Bronchial epithelial cell (primary cell): ENCODE results near the gene PSMD13. TPM values are rescaled to one million over a fixed set of nuclear protein-coding genes. Genes with fewer than 3 reads are reported as not detected.

Experiments
- DNase-seq: peaks from one replicate; pipeline ENCODE4 v3.0.0-alpha.2; 2010; ENCODE audit warnings: low read depth
- FAIRE-seq: peaks from 2 replicates; lab custom pipeline; 2011; peaks lifted over from hg19 to GRCh38; lab: Jason Lieb, UNC
- H3K27me3 ChIP-seq: 2 replicates; pipeline ENCODE4 v1.5.1; 2011; ENCODE audit warnings: low read length; ENCODE audit not compliant: control insufficient read depth, insufficient read depth
- H3K36me3 ChIP-seq: 2 replicates; pipeline ENCODE4 v1.5.1; 2011; ENCODE audit warnings: low read length; ENCODE audit not compliant: control insufficient read depth, insufficient read depth
- H3K4me3 ChIP-seq: 2 replicates; pipeline ENCODE4 v1.5.1; 2011; ENCODE audit warnings: mild to moderate bottlenecking, low read depth, low read length, control low read depth
- total RNA-seq: library from RNA; depleted of rRNA; stranded (reverse); fragments of >200 nt; gene quantifications from 2 replicates; pipeline ENCODE4 v1.2.1, GENCODE V29; 2014
- TF ChIP-seq, protein P1 (sequence below): IDR thresholded peaks from 2 replicates; pipeline ENCODE4 v1.5.1; 2011; ENCODE audit warnings: mild to moderate bottlenecking, moderate library complexity, low read length, control low read depth, inconsistent platforms; ENCODE audit not compliant: insufficient read depth, severe bottlenecking

The PSMD13 gene
- total RNA-seq, 1 donor from 2014 or later: 146 TPM

DNA sequence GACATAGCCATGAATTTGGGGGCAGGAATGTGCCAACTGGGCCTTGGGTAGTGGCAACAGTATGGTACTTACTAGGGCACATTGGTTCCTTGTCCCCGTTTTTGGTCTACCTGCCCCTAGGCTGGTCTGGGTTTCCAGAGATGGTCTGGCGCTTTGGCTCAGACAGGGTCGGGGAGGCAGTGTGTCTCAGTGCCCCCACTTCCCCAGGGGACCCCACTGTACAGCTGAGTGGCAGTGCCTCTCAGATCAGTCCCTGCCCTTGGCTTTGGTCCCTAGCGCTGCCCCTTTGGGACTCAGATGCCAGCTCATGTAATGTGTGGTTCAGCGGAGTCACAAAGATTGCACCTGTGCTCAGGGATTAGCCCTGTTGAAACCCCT lies 26.0 kb upstream of the PSMD13 start:
- DNase-seq: no peak
- peaks cover 41% of the 10 kb centered on the region for H3K36me3 ChIP-seq
- no peak overlapping the region for H3K4me3 ChIP-seq
- no peak for FAIRE-seq
- H3K27me3 ChIP-seq: no peaks in the 10 kb centered on the region
- TF ChIP-seq, protein P1, sequence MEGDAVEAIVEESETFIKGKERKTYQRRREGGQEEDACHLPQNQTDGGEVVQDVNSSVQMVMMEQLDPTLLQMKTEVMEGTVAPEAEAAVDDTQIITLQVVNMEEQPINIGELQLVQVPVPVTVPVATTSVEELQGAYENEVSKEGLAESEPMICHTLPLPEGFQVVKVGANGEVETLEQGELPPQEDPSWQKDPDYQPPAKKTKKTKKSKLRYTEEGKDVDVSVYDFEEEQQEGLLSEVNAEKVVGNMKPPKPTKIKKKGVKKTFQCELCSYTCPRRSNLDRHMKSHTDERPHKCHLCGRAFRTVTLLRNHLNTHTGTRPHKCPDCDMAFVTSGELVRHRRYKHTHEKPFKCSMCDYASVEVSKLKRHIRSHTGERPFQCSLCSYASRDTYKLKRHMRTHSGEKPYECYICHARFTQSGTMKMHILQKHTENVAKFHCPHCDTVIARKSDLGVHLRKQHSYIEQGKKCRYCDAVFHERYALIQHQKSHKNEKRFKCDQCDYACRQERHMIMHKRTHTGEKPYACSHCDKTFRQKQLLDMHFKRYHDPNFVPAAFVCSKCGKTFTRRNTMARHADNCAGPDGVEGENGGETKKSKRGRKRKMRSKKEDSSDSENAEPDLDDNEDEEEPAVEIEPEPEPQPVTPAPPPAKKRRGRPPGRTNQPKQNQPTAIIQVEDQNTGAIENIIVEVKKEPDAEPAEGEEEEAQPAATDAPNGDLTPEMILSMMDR: no peak

DNA sequence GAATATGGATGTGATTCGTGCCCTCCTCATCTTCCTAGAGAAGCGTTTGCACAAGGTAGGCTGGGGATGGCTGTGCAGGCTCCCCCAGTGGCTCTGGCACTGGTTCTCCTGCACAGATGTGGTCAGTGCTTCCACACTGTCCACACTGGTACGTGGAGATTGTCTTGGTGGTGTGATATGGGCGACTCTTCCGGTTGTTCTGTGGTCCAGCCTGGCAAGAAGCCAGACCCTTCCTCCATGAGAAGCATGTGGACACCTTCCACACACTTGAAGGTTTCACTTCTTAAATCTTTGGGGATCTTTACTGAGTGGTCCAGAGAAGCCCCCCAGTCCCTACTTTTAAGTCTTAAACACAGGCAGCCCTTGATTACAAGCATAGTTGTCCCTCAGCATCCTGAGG lies 25.5 kb upstream of the PSMD13 start:
- peaks cover 40% of the 10 kb centered on the region for H3K36me3 ChIP-seq
- no peak for FAIRE-seq

DNA sequence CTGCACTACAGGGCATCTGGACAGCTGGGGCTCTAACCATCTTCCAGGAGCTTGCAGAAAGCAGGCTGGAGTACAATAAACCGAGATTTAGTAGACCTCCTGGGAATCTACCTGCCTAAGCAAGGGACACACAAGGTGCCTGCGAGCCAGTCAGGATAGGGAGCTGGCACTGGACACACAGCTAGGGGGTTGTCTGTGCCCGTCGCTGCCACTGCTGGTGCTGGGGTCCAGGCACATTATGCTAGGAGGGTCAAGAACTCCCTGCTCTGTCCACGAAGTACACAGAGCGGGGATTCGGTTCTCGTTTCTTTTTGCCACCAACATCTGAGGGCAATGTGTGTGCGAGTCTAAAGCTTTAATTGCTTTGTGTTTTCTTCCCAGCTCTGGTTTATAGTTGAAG lies 25.0 kb upstream of the PSMD13 start:
- DNase-seq (no peak), FAIRE-seq (no peak)
- Histone ChIP-seq H3K36me3 (peaks cover 40% of the 10 kb centered on the region), H3K4me3 (no peak overlapping the region), H3K27me3 (no peaks in the 10 kb centered on the region)
- TF ChIP-seq, protein P1: no peak

More for the DNA sequence above, 25.5 kb upstream of the PSMD13 start:
- no peak for DNase-seq
- Histone ChIP-seq H3K27me3 (no peaks in the 10 kb centered on the region), H3K4me3 (no peak overlapping the region)
- TF ChIP-seq, protein P1: no peak

DNA sequence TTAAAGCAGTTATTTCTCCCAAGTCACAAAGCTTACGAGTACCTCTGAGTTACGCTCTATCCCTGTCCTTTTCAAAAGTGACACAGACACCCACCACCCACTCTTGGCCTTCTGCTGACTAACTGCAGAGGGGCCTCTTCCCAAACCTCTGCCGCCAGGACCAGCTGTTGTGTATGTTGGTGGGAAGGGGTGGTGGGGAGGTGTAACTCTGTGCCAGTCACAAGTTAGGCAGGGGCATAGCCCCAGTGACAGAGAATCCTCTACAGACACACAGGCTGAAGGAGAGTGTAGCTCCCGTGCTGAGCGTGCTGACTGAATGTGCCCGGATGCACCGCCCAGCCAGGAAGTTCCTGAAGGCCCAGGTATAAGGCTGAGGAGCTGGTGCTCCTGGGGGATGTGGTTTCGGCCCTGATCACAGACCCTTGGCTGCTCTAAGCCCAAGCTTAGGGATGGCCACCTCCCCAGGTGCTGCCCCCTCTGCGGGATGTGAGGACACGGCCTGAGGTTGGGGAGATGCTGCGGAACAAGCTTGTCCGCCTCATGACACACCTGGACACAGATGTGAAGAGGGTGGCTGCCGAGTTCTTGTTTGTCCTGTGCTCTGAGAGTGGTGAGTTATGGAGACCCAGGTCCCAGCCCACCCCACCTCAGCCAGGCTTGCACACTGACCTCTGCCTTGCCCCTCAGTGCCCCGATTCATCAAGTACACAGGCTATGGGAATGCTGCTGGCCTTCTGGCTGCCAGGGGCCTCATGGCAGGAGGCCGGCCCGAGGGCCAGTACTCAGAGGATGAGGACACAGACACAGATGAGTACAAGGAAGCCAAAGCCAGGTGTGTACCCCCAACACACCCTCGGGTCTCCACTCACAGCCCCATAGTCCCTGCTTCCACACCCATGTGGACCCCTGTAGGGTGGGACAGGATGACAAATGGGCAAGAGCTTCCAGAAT lies 24.4 kb upstream of the PSMD13 start:
- TF ChIP-seq, protein P1: no peak
- FAIRE-seq: no peak
- no peak overlapping the region for H3K4me3 ChIP-seq
- DNase-seq: no peak
- H3K27me3 ChIP-seq: no peaks in the 10 kb centered on the region
- H3K36me3 ChIP-seq: peaks cover 40% of the 10 kb centered on the region

DNA sequence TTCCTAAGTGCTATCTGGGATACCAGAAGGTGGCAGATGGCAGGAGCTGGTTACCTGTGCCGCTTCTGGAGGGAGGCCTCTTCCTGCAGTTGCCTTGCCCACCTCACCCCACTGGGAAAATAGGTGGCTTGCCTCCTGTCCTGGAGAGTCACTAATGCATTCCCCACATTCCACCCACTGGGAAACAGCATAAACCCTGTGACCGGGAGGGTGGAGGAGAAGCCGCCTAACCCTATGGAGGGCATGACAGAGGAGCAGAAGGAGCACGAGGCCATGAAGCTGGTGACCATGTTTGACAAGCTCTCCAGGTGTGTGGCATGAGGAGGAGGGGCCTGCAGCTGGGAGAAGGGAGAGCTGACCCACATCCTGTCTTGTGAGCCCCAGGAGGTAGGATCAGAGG lies 23.7 kb upstream of the PSMD13 start:
- peaks cover 40% of the 10 kb centered on the region for H3K36me3 ChIP-seq

More for the DNA sequence above, 23.7 kb upstream of the PSMD13 start:
- DNase-seq (no peak), FAIRE-seq (no peak)
- TF ChIP-seq, protein P1: no peak
- no peak overlapping the region for H3K4me3 ChIP-seq
- H3K27me3 ChIP-seq: no peaks in the 10 kb centered on the region
